ENCODE results near the gene RTEL1. TPM values are rescaled to one million over a fixed set of nuclear protein-coding genes. Genes with fewer than 3 reads are reported as not detected.

Gene RTEL1
- total RNA-seq, 1 experiment from 2014 or later = 33.4 TPM

- Histone ChIP-seq H2AFZ (ENCODE audit: low read length) (no peak overlapping the region), H2BK15ac (ENCODE audit: low read depth, low read length) (no peak overlapping the region), H3K18ac (ENCODE audit: insufficient read length, low read depth, low read length) (no peak overlapping the region), H3K23ac (ENCODE audit: insufficient read length, low read depth, low read length) (no peak overlapping the region), H2AK5ac (ENCODE audit: insufficient read length, low read length) (no peak overlapping the region), H3K9ac (ENCODE audit: extremely low read depth, insufficient read length, low read length) (no peak overlapping the region), H2BK5ac (ENCODE audit: insufficient read length, low read length) (no peak overlapping the region), H3K9me3 (ENCODE audit: control insufficient read depth, low read depth, low read length) (no peaks in the 10 kb centered on the region), H4K8ac (replicated peaks; ENCODE audit: insufficient read length, low read depth, low read length) (no peak overlapping the region), H3K14ac (ENCODE audit: insufficient read depth, low read length) (no peak overlapping the region), H2BK20ac (ENCODE audit: low read depth, low read length, poor library complexity, severe bottlenecking) (no peak overlapping the region), H4K5ac (ENCODE audit: insufficient read length, low read depth, low read length) (no peak overlapping the region), H3K4me2 (ENCODE audit: insufficient read depth, insufficient read length, low read length) (no peak overlapping the region), H3K4ac (ENCODE audit: low read depth, low read length) (no peak overlapping the region), H3K27me3 (ENCODE audit: insufficient read depth, low read length) (no peaks in the 10 kb centered on the region), H4K91ac (ENCODE audit: insufficient read length, low read depth, low read length) (no peak overlapping the region), H2BK12ac (ENCODE audit: insufficient read length, low read depth, low read length) (no peak overlapping the region), H3K79me2 (ENCODE audit: insufficient read depth, low read length) (no peaks in the 10 kb centered on the region), H3T11ph (ENCODE audit: low read length) (no peak overlapping the region), H2BK120ac (ENCODE audit: low read depth, low read length, poor library complexity, severe bottlenecking) (no peak overlapping the region), H3K79me1 (ENCODE audit: insufficient read depth, low read depth, low read length, poor library complexity, severe bottlenecking) (no peaks in the 10 kb centered on the region), H3K4me1 (ENCODE audit: insufficient read depth, low read length) (no peaks in the 10 kb centered on the region), H3K56ac (ENCODE audit: insufficient read length, low read depth, low read length) (no peak overlapping the region), H4K20me1 (ENCODE audit: control insufficient read depth, insufficient read depth, insufficient read length) (no peaks in the 10 kb centered on the region), H3K27ac (ENCODE audit: insufficient read length, low read depth, low read length) (no peak overlapping the region), H3K23me2 (ENCODE audit: insufficient read length, low read depth, low read length, poor library complexity, severe bottlenecking) (no peaks in the 10 kb centered on the region)
- H3K36me3 Mint-ChIP-seq (ENCODE audit: insufficient read depth in 1 of 3, low read depth in 3 of 3) = peaks cover 0 to 3% (median 0%) of the 10 kb centered on the region in 3 experiments; a peak in 1 of 7 replicates
- DNase-seq = no peak
- H3K27ac Mint-ChIP-seq = no peak overlapping the region
- no peak overlapping the region for H3K4me3 Mint-ChIP-seq
- H3K27me3 Mint-ChIP-seq (ENCODE audit: low read depth) = peaks cover 4% of the 10 kb centered on the region
- TF ChIP-seq CTCF (conservative IDR thresholded peaks at IDR 0.05) = no peak
- H3K4me1 Mint-ChIP-seq = peaks cover 4 to 10% of the 10 kb centered on the region in 2 experiments
- H3K9me3 Mint-ChIP-seq = no peaks in the 10 kb centered on the region
- WGBS (ENCODE audit: extremely low coverage, insufficient read length, low lambda C conversion rate) = no CpG with 5 or more reads among the region's 15 CpGs
Measured at GRCh38 chr20:63635431-63636141, 22.5 kb upstream of the RTEL1 start.
